Measurements from ENCODE around the gene TCP11L1. TPM values are rescaled to one million over a fixed set of nuclear protein-coding genes. Genes with fewer than 3 reads are reported as not detected.
"Not testable (repeated sequence)": the region's sequence is repeated elsewhere in the genome, so short reads cannot be mapped to it uniquely, and the experiment has no call there.

The TCP11L1 gene
- total and polyA plus RNA-seq, 2 donors, result 7.3 to 7.4 TPM

- no peak overlapping the region for H3K4me3 ChIP-seq (ENCODE audit: low read length in 2 of 2)
- H3K27me3 ChIP-seq (ENCODE audit: control insufficient read depth in 2 of 2, insufficient read depth in 1 of 2, low read length in 1 of 2), result no peaks in the 10 kb centered on the region
- no peaks in the 10 kb centered on the region for H3K9me3 ChIP-seq (ENCODE audit: control insufficient read depth in 2 of 2, insufficient read depth in 1 of 2, low read length in 1 of 2)
- WGBS, result 98% methylated on average over 3 of the region's 3 CpGs
- no peaks in the 10 kb centered on the region for H3K4me1 ChIP-seq (ENCODE audit: control insufficient read depth in 2 of 2, insufficient read depth in 2 of 2, low read length in 2 of 2)
- no peak for DNase-seq (ENCODE audit: low read depth in 6 of 9, low spot score in 9 of 9)
- H3K27ac ChIP-seq (ENCODE audit: low read depth in 1 of 2, low read length in 1 of 2), result no peak overlapping the region
- no peaks in the 10 kb centered on the region for H3K36me3 ChIP-seq (ENCODE audit: control insufficient read depth in 2 of 2, insufficient read depth in 2 of 2, low read length in 1 of 2)
These were observed 14.0 kb upstream of the TCP11L1 start for GRCh38 chr11:33025339-33025722.

GRCh38 chr11:33027233-33027632 lies 12.1 kb upstream of the TCP11L1 start:
- Histone ChIP-seq H3K9me3 (ENCODE audit: control insufficient read depth in 2 of 2, insufficient read depth in 1 of 2, low read length in 1 of 2) (no peaks in the 10 kb centered on the region), H3K4me3 (ENCODE audit: low read length in 2 of 2) (no peak overlapping the region), H3K27ac (ENCODE audit: low read depth in 1 of 2, low read length in 1 of 2) (no peak overlapping the region), H3K27me3 (ENCODE audit: control insufficient read depth in 2 of 2, insufficient read depth in 1 of 2, low read length in 1 of 2) (no peaks in the 10 kb centered on the region), H3K4me1 (ENCODE audit: control insufficient read depth in 2 of 2, insufficient read depth in 2 of 2, low read length in 2 of 2) (no peaks in the 10 kb centered on the region), H3K36me3 (ENCODE audit: control insufficient read depth in 2 of 2, insufficient read depth in 2 of 2, low read length in 1 of 2) (no peaks in the 10 kb centered on the region)
- DNase-seq (ENCODE audit: low read depth in 6 of 9, low spot score in 9 of 9), result no peak
- WGBS, result 97% methylated on average over 2 of the region's 2 CpGs

- Histone ChIP-seq H3K4me3 (ENCODE audit: low read length in 2 of 2) (no peak overlapping the region), H3K27ac (ENCODE audit: low read depth in 1 of 2, low read length in 1 of 2) (no peak overlapping the region), H3K27me3 (ENCODE audit: control insufficient read depth in 2 of 2, insufficient read depth in 1 of 2, low read length in 1 of 2) (no peaks in the 10 kb centered on the region), H3K36me3 (ENCODE audit: control insufficient read depth in 2 of 2, insufficient read depth in 2 of 2, low read length in 1 of 2) (no peaks in the 10 kb centered on the region), H3K4me1 (ENCODE audit: control insufficient read depth in 2 of 2, insufficient read depth in 2 of 2, low read length in 2 of 2) (no peaks in the 10 kb centered on the region), H3K9me3 (ENCODE audit: control insufficient read depth in 2 of 2, insufficient read depth in 1 of 2, low read length in 1 of 2) (no peaks in the 10 kb centered on the region)
- no peak for DNase-seq (ENCODE audit: low read depth in 6 of 9, low spot score in 9 of 9)
- WGBS, result 95% methylated on average over 4 of the region's 4 CpGs
These were observed 11.4 kb upstream of the TCP11L1 start for GRCh38 chr11:33027846-33028536.

GRCh38 chr11:33028537-33028914 lies 10.8 kb upstream of the TCP11L1 start:
- no peaks in the 10 kb centered on the region for H3K36me3 ChIP-seq (ENCODE audit: control insufficient read depth in 2 of 2, insufficient read depth in 2 of 2, low read length in 1 of 2)
- no peak for DNase-seq (ENCODE audit: low read depth in 6 of 9, low spot score in 9 of 9)
- WGBS, result 97% methylated on average over 2 of the region's 2 CpGs
- H3K27me3 ChIP-seq (ENCODE audit: control insufficient read depth in 2 of 2, insufficient read depth in 1 of 2, low read length in 1 of 2), result no peaks in the 10 kb centered on the region
- H3K9me3 ChIP-seq (ENCODE audit: control insufficient read depth in 2 of 2, insufficient read depth in 1 of 2, low read length in 1 of 2), result no peaks in the 10 kb centered on the region
- no peak overlapping the region for H3K27ac ChIP-seq (ENCODE audit: low read depth in 1 of 2, low read length in 1 of 2)
- no peaks in the 10 kb centered on the region for H3K4me1 ChIP-seq (ENCODE audit: control insufficient read depth in 2 of 2, insufficient read depth in 2 of 2, low read length in 2 of 2)
- no peak overlapping the region for H3K4me3 ChIP-seq (ENCODE audit: low read length in 2 of 2)

GRCh38 chr11:33029218-33029617 lies 10.2 kb upstream of the TCP11L1 start:
- H3K9me3 ChIP-seq (ENCODE audit: control insufficient read depth in 2 of 2, insufficient read depth in 1 of 2, low read length in 1 of 2); H3K4me3 ChIP-seq (ENCODE audit: low read length in 2 of 2); H3K27ac ChIP-seq (ENCODE audit: low read depth in 1 of 2, low read length in 1 of 2); DNase-seq (ENCODE audit: low read depth in 6 of 9, low spot score in 9 of 9); H3K36me3 ChIP-seq (ENCODE audit: control insufficient read depth in 2 of 2, insufficient read depth in 2 of 2, low read length in 1 of 2); H3K27me3 ChIP-seq (ENCODE audit: control insufficient read depth in 2 of 2, insufficient read depth in 1 of 2, low read length in 1 of 2); H3K4me1 ChIP-seq (ENCODE audit: control insufficient read depth in 2 of 2, insufficient read depth in 2 of 2, low read length in 2 of 2): not testable (repeated sequence)
- 94% methylated on average over 6 of the region's 6 CpGs for WGBS

GRCh38 chr11:33033493-33033892 lies 5.9 kb upstream of the TCP11L1 start:
- Histone ChIP-seq H3K27ac (ENCODE audit: low read depth in 1 of 2, low read length in 1 of 2) (no peak overlapping the region), H3K36me3 (ENCODE audit: control insufficient read depth in 2 of 2, insufficient read depth in 2 of 2, low read length in 1 of 2) (no peaks in the 10 kb centered on the region), H3K4me3 (ENCODE audit: low read length in 2 of 2) (no peak overlapping the region), H3K27me3 (ENCODE audit: control insufficient read depth in 2 of 2, insufficient read depth in 1 of 2, low read length in 1 of 2) (no peaks in the 10 kb centered on the region), H3K4me1 (ENCODE audit: control insufficient read depth in 2 of 2, insufficient read depth in 2 of 2, low read length in 2 of 2) (no peaks in the 10 kb centered on the region), H3K9me3 (ENCODE audit: control insufficient read depth in 2 of 2, insufficient read depth in 1 of 2, low read length in 1 of 2) (no peaks in the 10 kb centered on the region)
- 73% methylated on average over 4 of the region's 4 CpGs for WGBS
- no peak for DNase-seq (ENCODE audit: low read depth in 6 of 9, low spot score in 9 of 9)

GRCh38 chr11:33035011-33035410 lies 4.4 kb upstream of the TCP11L1 start:
- no peak for DNase-seq (ENCODE audit: low read depth in 6 of 9, low spot score in 9 of 9)
- Histone ChIP-seq H3K27me3 (ENCODE audit: control insufficient read depth in 2 of 2, insufficient read depth in 1 of 2, low read length in 1 of 2) (no peaks in the 10 kb centered on the region), H3K9me3 (ENCODE audit: control insufficient read depth in 2 of 2, insufficient read depth in 1 of 2, low read length in 1 of 2) (peaks cover 0 to 1% of the 10 kb centered on the region in 2 donors), H3K36me3 (ENCODE audit: control insufficient read depth in 2 of 2, insufficient read depth in 2 of 2, low read length in 1 of 2) (no peaks in the 10 kb centered on the region), H3K4me1 (ENCODE audit: control insufficient read depth in 2 of 2, insufficient read depth in 2 of 2, low read length in 2 of 2) (peaks cover 0 to 2% of the 10 kb centered on the region in 2 donors), H3K27ac (ENCODE audit: low read depth in 1 of 2, low read length in 1 of 2) (no peak overlapping the region), H3K4me3 (ENCODE audit: low read length in 2 of 2) (no peak overlapping the region)
- WGBS, result 97% methylated on average over 1 of the region's 1 CpG

- Histone ChIP-seq H3K36me3 (ENCODE audit: control insufficient read depth in 2 of 2, insufficient read depth in 2 of 2, low read length in 1 of 2) (peaks cover 9 to 17% of the 10 kb centered on the region in 2 donors), H3K4me1 (ENCODE audit: control insufficient read depth in 2 of 2, insufficient read depth in 2 of 2, low read length in 2 of 2) (peaks cover 9 to 10% of the 10 kb centered on the region in 2 donors), H3K9me3 (ENCODE audit: control insufficient read depth in 2 of 2, insufficient read depth in 1 of 2, low read length in 1 of 2) (peaks cover 1 to 4% of the 10 kb centered on the region in 2 donors), H3K27ac (ENCODE audit: low read depth in 1 of 2, low read length in 1 of 2) (peak overlapping the region; percentile 93 to 95), H3K4me3 (ENCODE audit: low read length in 2 of 2) (peak overlapping the region; percentile 66 to 97), H3K27me3 (ENCODE audit: control insufficient read depth in 2 of 2, insufficient read depth in 1 of 2, low read length in 1 of 2) (no peaks in the 10 kb centered on the region)
- DNase-seq (ENCODE audit: low read depth in 6 of 9, low spot score in 9 of 9), result peak in 2 of 9 donors; percentile 16 to 59
- WGBS, result 7% methylated on average over 30 of the region's 30 CpGs
These were observed 875 bp downstream of the TCP11L1 start for GRCh38 chr11:33040033-33040861.

- no peak for DNase-seq (ENCODE audit: low read depth in 6 of 9, low spot score in 9 of 9)
- Histone ChIP-seq H3K36me3 (ENCODE audit: control insufficient read depth in 2 of 2, insufficient read depth in 2 of 2, low read length in 1 of 2) (peaks cover 14 to 24% of the 10 kb centered on the region in 2 donors), H3K27ac (ENCODE audit: low read depth in 1 of 2, low read length in 1 of 2) (peak overlapping the region in 1 of 2 donors; percentile 31), H3K9me3 (ENCODE audit: control insufficient read depth in 2 of 2, insufficient read depth in 1 of 2, low read length in 1 of 2) (peaks cover 1 to 12% of the 10 kb centered on the region in 2 donors), H3K4me1 (ENCODE audit: control insufficient read depth in 2 of 2, insufficient read depth in 2 of 2, low read length in 2 of 2) (peaks cover 10 to 11% of the 10 kb centered on the region in 2 donors), H3K27me3 (ENCODE audit: control insufficient read depth in 2 of 2, insufficient read depth in 1 of 2, low read length in 1 of 2) (no peaks in the 10 kb centered on the region), H3K4me3 (ENCODE audit: low read length in 2 of 2) (peak overlapping the region in 1 of 2 donors; percentile 66)
- WGBS, result 78% methylated on average over 5 of the region's 5 CpGs
These were observed 1.6 kb downstream of the TCP11L1 start for GRCh38 chr11:33040862-33041453.

Measured in thymus (tissue), 11 donors.